WTC11 (cell line): ENCODE results near the gene DDX51.

Experiments
- ELF4 ChIP-seq: sonication (generic); formaldehyde crosslinking; IDR thresholded peaks from 2 replicates; pipeline ENCODE4 v1.8.1; 2022; ENCODE audit warnings: low read depth, mild to moderate bottlenecking, moderate library complexity, missing genetic modification reagents
- ESRRA ChIP-seq: sonication (generic); formaldehyde crosslinking; IDR thresholded peaks from 2 replicates; pipeline ENCODE4 v1.8.1; 2022; ENCODE audit warnings: mild to moderate bottlenecking, missing genetic modification reagents, borderline replicate concordance
- TEAD4 ChIP-seq: sonication (generic); formaldehyde crosslinking; IDR thresholded peaks from 2 replicates; pipeline ENCODE4 v1.8.0; 2022; ENCODE audit warnings: mild to moderate bottlenecking, missing genetic modification reagents
- TP53 ChIP-seq: sonication (generic); formaldehyde crosslinking; IDR thresholded peaks from 2 replicates; pipeline ENCODE4 v1.8.1; 2023; ENCODE audit warnings: mild to moderate bottlenecking, missing genetic modification reagents
- TF ChIP-seq, protein P1 (sequence below): fragments of 200-600 bp; IDR thresholded peaks from 2 replicates; pipeline ENCODE4 v1.8.0; 2022; ENCODE audit warnings: antibody characterized with exemption
- TF ChIP-seq, protein P2 (sequence below): sonication (generic); formaldehyde crosslinking; IDR thresholded peaks from 2 replicates; pipeline ENCODE4 v1.8.0; 2022; ENCODE audit warnings: mild to moderate bottlenecking, missing genetic modification reagents
- TF ChIP-seq, protein P3 (sequence below): fragments of 250-450 bp; sonication (Bioruptor Pico); conservative IDR thresholded peaks from 2 replicates; pipeline ENCODE4 v1.9.0; 2021; ENCODE audit warnings: mild to moderate bottlenecking
- TF ChIP-seq, protein P4 (sequence below): sonication (generic); formaldehyde crosslinking; IDR thresholded peaks from 2 replicates; pipeline ENCODE4 v1.8.0; 2022; ENCODE audit warnings: mild to moderate bottlenecking, missing genetic modification reagents
- TF ChIP-seq, protein P5 (sequence below): sonication (generic); formaldehyde crosslinking; IDR thresholded peaks from 2 replicates; pipeline ENCODE4 v1.8.1; 2023; ENCODE audit warnings: mild to moderate bottlenecking, missing genetic modification reagents, moderate library complexity
- TF ChIP-seq, protein P6 (sequence below): sonication (generic); formaldehyde crosslinking; IDR thresholded peaks from 2 replicates; pipeline ENCODE4 v1.8.1; 2022; ENCODE audit warnings: low read depth, missing genetic modification reagents, borderline replicate concordance

DNA sequence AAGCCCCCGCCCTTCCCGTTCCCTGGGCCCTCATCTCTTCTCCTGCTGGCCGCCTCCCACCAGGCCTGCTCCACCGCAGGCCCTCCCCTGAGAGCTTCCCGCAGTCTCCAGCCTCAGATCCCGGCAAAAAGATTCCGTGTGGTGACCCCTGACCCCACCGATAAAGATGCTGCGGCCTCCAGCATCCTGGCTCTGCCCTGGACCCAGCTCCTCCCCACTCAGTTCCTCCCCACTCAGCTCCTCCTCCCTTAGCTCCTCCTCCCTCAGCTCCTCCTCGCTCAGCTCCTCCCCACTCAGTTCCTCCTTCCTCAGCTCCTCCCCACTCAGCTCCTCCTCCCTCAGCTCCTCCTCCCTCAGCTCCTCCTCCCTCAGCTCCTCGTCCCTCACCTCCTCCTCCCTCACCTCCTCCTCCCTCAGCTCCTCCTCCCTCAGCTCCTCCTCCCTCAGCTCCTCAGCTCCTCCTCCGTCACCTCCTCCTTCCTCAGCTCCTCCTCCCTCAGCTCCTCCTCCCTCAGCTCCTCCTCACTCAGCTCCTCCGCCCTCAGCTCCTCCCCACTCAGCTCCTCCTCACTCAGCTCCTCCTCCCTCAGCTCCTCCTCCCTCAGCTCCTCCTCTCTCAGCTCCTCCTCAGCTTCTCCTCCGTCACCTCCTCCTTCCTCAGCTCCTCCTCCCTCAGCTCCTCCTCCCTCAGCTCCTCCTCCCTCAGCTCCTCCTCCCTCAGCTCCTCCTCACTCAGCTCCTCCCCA lies 17.1 kb upstream of the DDX51 start:
- TF ChIP-seq ESRRA (no peak), TP53 (CRISPR knock-in tag) (no peak), TEAD4 (CRISPR knock-in tag) (no peak), ELF4 (no peak)
- TF ChIP-seq, protein P1, sequence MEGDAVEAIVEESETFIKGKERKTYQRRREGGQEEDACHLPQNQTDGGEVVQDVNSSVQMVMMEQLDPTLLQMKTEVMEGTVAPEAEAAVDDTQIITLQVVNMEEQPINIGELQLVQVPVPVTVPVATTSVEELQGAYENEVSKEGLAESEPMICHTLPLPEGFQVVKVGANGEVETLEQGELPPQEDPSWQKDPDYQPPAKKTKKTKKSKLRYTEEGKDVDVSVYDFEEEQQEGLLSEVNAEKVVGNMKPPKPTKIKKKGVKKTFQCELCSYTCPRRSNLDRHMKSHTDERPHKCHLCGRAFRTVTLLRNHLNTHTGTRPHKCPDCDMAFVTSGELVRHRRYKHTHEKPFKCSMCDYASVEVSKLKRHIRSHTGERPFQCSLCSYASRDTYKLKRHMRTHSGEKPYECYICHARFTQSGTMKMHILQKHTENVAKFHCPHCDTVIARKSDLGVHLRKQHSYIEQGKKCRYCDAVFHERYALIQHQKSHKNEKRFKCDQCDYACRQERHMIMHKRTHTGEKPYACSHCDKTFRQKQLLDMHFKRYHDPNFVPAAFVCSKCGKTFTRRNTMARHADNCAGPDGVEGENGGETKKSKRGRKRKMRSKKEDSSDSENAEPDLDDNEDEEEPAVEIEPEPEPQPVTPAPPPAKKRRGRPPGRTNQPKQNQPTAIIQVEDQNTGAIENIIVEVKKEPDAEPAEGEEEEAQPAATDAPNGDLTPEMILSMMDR, result no peak
- TF ChIP-seq, protein P2, sequence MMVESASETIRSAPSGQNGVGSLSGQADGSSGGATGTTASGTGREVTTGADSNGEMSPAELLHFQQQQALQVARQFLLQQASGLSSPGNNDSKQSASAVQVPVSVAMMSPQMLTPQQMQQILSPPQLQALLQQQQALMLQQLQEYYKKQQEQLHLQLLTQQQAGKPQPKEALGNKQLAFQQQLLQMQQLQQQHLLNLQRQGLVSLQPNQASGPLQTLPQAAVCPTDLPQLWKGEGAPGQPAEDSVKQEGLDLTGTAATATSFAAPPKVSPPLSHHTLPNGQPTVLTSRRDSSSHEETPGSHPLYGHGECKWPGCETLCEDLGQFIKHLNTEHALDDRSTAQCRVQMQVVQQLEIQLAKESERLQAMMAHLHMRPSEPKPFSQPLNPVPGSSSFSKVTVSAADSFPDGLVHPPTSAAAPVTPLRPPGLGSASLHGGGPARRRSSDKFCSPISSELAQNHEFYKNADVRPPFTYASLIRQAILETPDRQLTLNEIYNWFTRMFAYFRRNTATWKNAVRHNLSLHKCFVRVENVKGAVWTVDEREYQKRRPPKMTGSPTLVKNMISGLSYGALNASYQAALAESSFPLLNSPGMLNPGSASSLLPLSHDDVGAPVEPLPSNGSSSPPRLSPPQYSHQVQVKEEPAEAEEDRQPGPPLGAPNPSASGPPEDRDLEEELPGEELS (CRISPR knock-in tag), result no peak
- TF ChIP-seq, protein P3, sequence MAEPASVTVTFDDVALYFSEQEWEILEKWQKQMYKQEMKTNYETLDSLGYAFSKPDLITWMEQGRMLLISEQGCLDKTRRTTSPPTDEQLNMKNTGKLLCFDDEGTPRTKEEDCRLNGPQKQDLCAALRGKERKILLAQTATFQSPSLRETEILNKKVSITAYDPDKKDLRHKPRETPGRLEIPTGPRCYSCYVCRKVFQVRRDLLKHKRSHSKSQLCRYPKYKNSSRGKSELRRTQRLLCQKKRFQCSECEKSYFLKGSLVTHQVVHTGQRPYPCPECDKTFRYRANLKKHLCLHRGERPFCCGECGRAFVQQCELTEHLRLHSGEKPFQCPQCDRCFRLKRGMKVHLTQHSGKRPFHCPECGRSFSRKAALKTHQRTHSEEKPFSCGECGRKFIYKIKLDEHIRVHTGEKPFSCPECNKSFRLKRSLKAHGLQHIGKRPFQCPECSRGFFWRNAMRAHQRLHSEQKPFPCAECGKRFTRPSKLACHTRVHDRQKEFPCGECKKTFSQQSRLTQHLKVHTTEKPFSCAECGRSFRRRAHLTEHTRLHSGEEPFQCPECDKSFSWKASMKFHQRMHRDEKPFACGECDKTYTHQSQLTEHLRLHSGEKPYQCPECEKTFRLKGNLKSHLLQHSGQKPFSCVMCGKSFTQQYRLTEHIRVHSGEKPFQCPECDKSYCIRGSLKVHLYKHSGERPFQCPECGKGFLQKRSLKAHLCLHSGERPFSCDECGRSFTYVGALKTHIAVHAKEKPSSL (CRISPR knock-in tag), result no peak
- TF ChIP-seq, protein P4, sequence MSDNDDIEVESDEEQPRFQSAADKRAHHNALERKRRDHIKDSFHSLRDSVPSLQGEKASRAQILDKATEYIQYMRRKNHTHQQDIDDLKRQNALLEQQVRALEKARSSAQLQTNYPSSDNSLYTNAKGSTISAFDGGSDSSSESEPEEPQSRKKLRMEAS (CRISPR knock-in tag), result no peak
- TF ChIP-seq, protein P5, sequence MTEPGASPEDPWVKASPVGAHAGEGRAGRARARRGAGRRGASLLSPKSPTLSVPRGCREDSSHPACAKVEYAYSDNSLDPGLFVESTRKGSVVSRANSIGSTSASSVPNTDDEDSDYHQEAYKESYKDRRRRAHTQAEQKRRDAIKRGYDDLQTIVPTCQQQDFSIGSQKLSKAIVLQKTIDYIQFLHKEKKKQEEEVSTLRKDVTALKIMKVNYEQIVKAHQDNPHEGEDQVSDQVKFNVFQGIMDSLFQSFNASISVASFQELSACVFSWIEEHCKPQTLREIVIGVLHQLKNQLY (CRISPR knock-in tag), result no peak
- TF ChIP-seq, protein P6, sequence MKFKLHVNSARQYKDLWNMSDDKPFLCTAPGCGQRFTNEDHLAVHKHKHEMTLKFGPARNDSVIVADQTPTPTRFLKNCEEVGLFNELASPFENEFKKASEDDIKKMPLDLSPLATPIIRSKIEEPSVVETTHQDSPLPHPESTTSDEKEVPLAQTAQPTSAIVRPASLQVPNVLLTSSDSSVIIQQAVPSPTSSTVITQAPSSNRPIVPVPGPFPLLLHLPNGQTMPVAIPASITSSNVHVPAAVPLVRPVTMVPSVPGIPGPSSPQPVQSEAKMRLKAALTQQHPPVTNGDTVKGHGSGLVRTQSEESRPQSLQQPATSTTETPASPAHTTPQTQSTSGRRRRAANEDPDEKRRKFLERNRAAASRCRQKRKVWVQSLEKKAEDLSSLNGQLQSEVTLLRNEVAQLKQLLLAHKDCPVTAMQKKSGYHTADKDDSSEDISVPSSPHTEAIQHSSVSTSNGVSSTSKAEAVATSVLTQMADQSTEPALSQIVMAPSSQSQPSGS, result no peak
